H9 (cell line): ENCODE data around the gene PTP4A2. TPM values are rescaled to one million over a fixed set of nuclear protein-coding genes. Genes with fewer than 3 reads are reported as not detected.

ENCODE experiments used
- DNase-seq: peaks from one replicate; pipeline ENCODE4 v3.0.0-alpha.2; 2017
- H2AFZ ChIP-seq: one replicate; pipeline ENCODE4 v1.6.1; 2013; ENCODE audit warnings: mild to moderate bottlenecking, low read length, control low read depth, moderate library complexity
- H2AK5ac ChIP-seq: 2 replicates; pipeline ENCODE4 v1.6.1; 2013; ENCODE audit warnings: low read length, control low read depth, mixed read lengths; ENCODE audit not compliant: insufficient read length
- H2BK120ac ChIP-seq: one replicate; pipeline ENCODE4 v1.6.1; 2013; ENCODE audit warnings: low read depth, mild to moderate bottlenecking, low read length, control low read depth, inconsistent platforms; ENCODE audit not compliant: poor library complexity, severe bottlenecking
- H2BK12ac ChIP-seq: 2 replicates; pipeline ENCODE4 v1.6.1; 2013; ENCODE audit warnings: low read length, control low read depth, mixed read lengths, low read depth; ENCODE audit not compliant: insufficient read length
- H2BK15ac ChIP-seq: 2 replicates; pipeline ENCODE4 v1.6.1; 2013; ENCODE audit warnings: low read depth, low read length, control low read depth
- H2BK20ac ChIP-seq: one replicate; pipeline ENCODE4 v1.6.1; 2013; ENCODE audit warnings: low read depth, mild to moderate bottlenecking, low read length, control low read depth, inconsistent platforms; ENCODE audit not compliant: poor library complexity, severe bottlenecking
- H2BK5ac ChIP-seq: 2 replicates; pipeline ENCODE4 v1.6.1; 2013; ENCODE audit warnings: low read length, control low read depth, mixed read lengths; ENCODE audit not compliant: insufficient read length
- H3K14ac ChIP-seq: 2 replicates; pipeline ENCODE4 v1.6.1; 2013; ENCODE audit warnings: low read length, control low read depth; ENCODE audit not compliant: insufficient read depth
- H3K18ac ChIP-seq: 2 replicates; pipeline ENCODE4 v1.6.1; 2013; ENCODE audit warnings: low read depth, mild to moderate bottlenecking, mixed read lengths, low read length, control low read depth; ENCODE audit not compliant: insufficient read length
- H3K23ac ChIP-seq: 2 replicates; pipeline ENCODE4 v1.6.1; 2013; ENCODE audit warnings: low read length, control low read depth, mixed read lengths, low read depth; ENCODE audit not compliant: insufficient read length
- H3K23me2 ChIP-seq: 2 replicates; pipeline ENCODE4 v1.6.1; 2013; ENCODE audit warnings: low read depth, mild to moderate bottlenecking, mixed read lengths, low read length, control low read depth; ENCODE audit not compliant: insufficient read length, poor library complexity, severe bottlenecking
- H3K27ac ChIP-seq: 2 replicates; pipeline ENCODE4 v1.5.1; 2013; ENCODE audit warnings: low read length, control low read depth, mixed read lengths, low read depth; ENCODE audit not compliant: insufficient read length
- H3K27me3 ChIP-seq: 2 replicates; pipeline ENCODE4 v1.6.1; 2013; ENCODE audit warnings: low read length, control low read depth, inconsistent platforms; ENCODE audit not compliant: insufficient read depth
- H3K4ac ChIP-seq: 2 replicates; pipeline ENCODE4 v1.6.1; 2013; ENCODE audit warnings: low read depth, mild to moderate bottlenecking, control low read depth, inconsistent platforms, low read length, moderate library complexity
- H3K4me1 ChIP-seq: 2 replicates; pipeline ENCODE4 v1.6.1; 2013; ENCODE audit warnings: low read length, control low read depth, inconsistent platforms; ENCODE audit not compliant: insufficient read depth
- H3K4me2 ChIP-seq: 2 replicates; pipeline ENCODE4 v1.6.1; 2013; ENCODE audit warnings: low read length, control low read depth, mixed read lengths; ENCODE audit not compliant: insufficient read length, insufficient read depth
- H3K56ac ChIP-seq: 2 replicates; pipeline ENCODE4 v1.6.1; 2013; ENCODE audit warnings: low read depth, mild to moderate bottlenecking, mixed read lengths, low read length, control low read depth; ENCODE audit not compliant: insufficient read length
- H3K79me1 ChIP-seq: 2 replicates; pipeline ENCODE4 v1.6.1; 2013; ENCODE audit warnings: low read depth, mild to moderate bottlenecking, moderate library complexity, low read length, control low read depth, inconsistent platforms; ENCODE audit not compliant: insufficient read depth, poor library complexity, severe bottlenecking
- H3K79me2 ChIP-seq: 2 replicates; pipeline ENCODE4 v1.6.1; 2013; ENCODE audit warnings: low read length, control low read depth, inconsistent platforms; ENCODE audit not compliant: insufficient read depth
- H3K9ac ChIP-seq: 2 replicates; pipeline ENCODE4 v1.6.1; 2013; ENCODE audit warnings: low read length, control low read depth, mixed read lengths; ENCODE audit not compliant: insufficient read length; ENCODE audit errors: extremely low read depth
- H3K9me3 ChIP-seq: one replicate; pipeline ENCODE4 v1.6.1; 2013; ENCODE audit warnings: low read depth, low read length, inconsistent platforms; ENCODE audit not compliant: control insufficient read depth
- H3T11ph ChIP-seq: one replicate; pipeline ENCODE4 v1.6.1; 2013; ENCODE audit warnings: mild to moderate bottlenecking, low read length, control low read depth, inconsistent platforms
- H4K20me1 ChIP-seq: one replicate; pipeline ENCODE4 v1.6.1; 2013; ENCODE audit not compliant: control insufficient read depth, insufficient read length, insufficient read depth
- H4K5ac ChIP-seq: 2 replicates; pipeline ENCODE4 v1.6.1; 2013; ENCODE audit warnings: low read depth, mild to moderate bottlenecking, mixed read lengths, low read length, control low read depth; ENCODE audit not compliant: insufficient read length
- H4K8ac ChIP-seq: replicated peaks from 2 replicates; pipeline ENCODE4 v1.6.1; 2013; ENCODE audit warnings: low read length, control low read depth, mixed read lengths, low read depth; ENCODE audit not compliant: insufficient read length
- H4K91ac ChIP-seq: 2 replicates; pipeline ENCODE4 v1.6.1; 2013; ENCODE audit warnings: low read depth, mild to moderate bottlenecking, moderate library complexity, mixed read lengths, low read length, control low read depth; ENCODE audit not compliant: insufficient read length
- H3K27ac Mint-ChIP-seq, 3 experiments: 2 replicates in 2 of 3; 3 replicates in 1 of 3; pipeline ENCODE4 v1.8.0; 2020 to 2021; ENCODE audit warnings: mixed read lengths in 3 of 3, mild to moderate bottlenecking in 1 of 3, moderate library complexity in 1 of 3
- H3K27me3 Mint-ChIP-seq: 2 replicates; pipeline ENCODE4 v1.8.0; 2021; ENCODE audit warnings: low read depth, mild to moderate bottlenecking, moderate library complexity, mixed read lengths
- H3K36me3 Mint-ChIP-seq, 3 experiments: 2 replicates in 2 of 3; 3 replicates in 1 of 3; pipeline ENCODE4 v1.8.0; 2020 to 2021; ENCODE audit warnings: low read depth in 3 of 3, mixed read lengths in 3 of 3; ENCODE audit not compliant: insufficient read depth in 1 of 3
- H3K4me1 Mint-ChIP-seq, 2 experiments: 2 replicates each; pipeline ENCODE4 v1.8.0; 2020; ENCODE audit warnings: mixed read lengths in 2 of 2
- H3K4me3 Mint-ChIP-seq, 2 experiments: 2 replicates in 1 of 2; 3 replicates in 1 of 2; pipeline ENCODE4 v1.8.0; 2020 to 2021; ENCODE audit warnings: mild to moderate bottlenecking in 2 of 2, mixed read lengths in 2 of 2, moderate library complexity in 1 of 2
- H3K9me3 Mint-ChIP-seq, 2 experiments: 2 replicates in 1 of 2; 3 replicates in 1 of 2; pipeline ENCODE4 v1.8.0; 2020; ENCODE audit warnings: mild to moderate bottlenecking in 2 of 2, mixed read lengths in 2 of 2, moderate library complexity in 1 of 2
- CTCF ChIP-seq: fragments of 200-600 bp; sonication (generic); conservative IDR thresholded peaks from 3 replicates; pipeline ENCODE4 v1.8.0; 2021; ENCODE audit warnings: antibody characterized with exemption, mild to moderate bottlenecking
- WGBS: extraction: QIAGEN DNeasy Blood & Tissue Kit; methylation state at CpG from one replicate; pipeline ENCODE4 v1.1.7; 2013; ENCODE audit warnings: missing lambda C conversion rate, low lambda C conversion rate, mixed read lengths; ENCODE audit not compliant: insufficient read length; ENCODE audit errors: extremely low coverage; 5-methylcytosine and 5-hydroxymethylcytosine counted together
- total RNA-seq: library from RNA; stranded (reverse); gene quantifications from 2 replicates; pipeline ENCODE4 v1.2.1, GENCODE V29; 2021

The PTP4A2 gene
- total RNA-seq, 1 experiment from 2014 or later = 192 TPM

GRCh38 chr1:31985430-31985829 lies 47.3 kb upstream of the PTP4A2 start:
- H3K56ac ChIP-seq = no peak overlapping the region
- H2AK5ac ChIP-seq = no peak overlapping the region
- H3K79me2 ChIP-seq = no peaks in the 10 kb centered on the region
- no peak overlapping the region for H2BK20ac ChIP-seq
- H2BK12ac ChIP-seq = no peak overlapping the region
- H3K4me1 Mint-ChIP-seq = peaks cover 18 to 21% of the 10 kb centered on the region in 2 experiments
- no peaks in the 10 kb centered on the region; a peak in 2 of 5 replicates for H3K9me3 Mint-ChIP-seq
- no peak for DNase-seq
- H3K23me2 ChIP-seq = no peaks in the 10 kb centered on the region
- H3K4me1 ChIP-seq = peaks cover 4% of the 10 kb centered on the region; the same call in 1 of the 2 replicates
- H3K27me3 ChIP-seq = no peaks in the 10 kb centered on the region
- no peak overlapping the region for H3K9ac ChIP-seq
- H2BK120ac ChIP-seq = no peak overlapping the region
- H3K79me1 ChIP-seq = no peaks in the 10 kb centered on the region
- no peaks in the 10 kb centered on the region for H3K36me3 Mint-ChIP-seq
- no peak overlapping the region for H4K91ac ChIP-seq
- no peak overlapping the region for H3T11ph ChIP-seq
- no peak overlapping the region for H4K5ac ChIP-seq
- H4K8ac ChIP-seq = no peak overlapping the region
- TF ChIP-seq CTCF = no peak
- no peaks in the 10 kb centered on the region for H4K20me1 ChIP-seq
- H3K9me3 ChIP-seq = no peaks in the 10 kb centered on the region
- H3K4me3 Mint-ChIP-seq = no peak overlapping the region
- H3K4ac ChIP-seq = no peak overlapping the region
- no peak overlapping the region for H3K23ac ChIP-seq
- H3K18ac ChIP-seq = no peak overlapping the region
- H2AFZ ChIP-seq = no peak overlapping the region
- WGBS = no CpG with 5 or more reads among the region's 4 CpGs
- H3K27me3 Mint-ChIP-seq = no peaks in the 10 kb centered on the region
- no peak overlapping the region for H3K4me2 ChIP-seq
- no peak overlapping the region for H3K14ac ChIP-seq
- H2BK5ac ChIP-seq = no peak overlapping the region
- H3K27ac ChIP-seq = no peak overlapping the region
- H3K27ac Mint-ChIP-seq = no peak overlapping the region
- no peak overlapping the region for H2BK15ac ChIP-seq
